Ishikawa (cell line): ENCODE results near the gene JARID2.

Source experiments
- CREB1 ChIP-seq: IDR thresholded peaks from 2 replicates; pipeline ENCODE4 v1.6.1; 2012; ENCODE audit warnings: low read depth
- EGR1 ChIP-seq: IDR thresholded peaks from 2 replicates; pipeline ENCODE4 v1.6.1; 2012
- EP300 ChIP-seq: IDR thresholded peaks from 2 replicates; pipeline ENCODE4 v1.6.1; 2012; ENCODE audit warnings: borderline replicate concordance
- FOXM1 ChIP-seq: IDR thresholded peaks from 2 replicates; pipeline ENCODE4 v1.6.1; 2012; ENCODE audit warnings: low read depth, borderline replicate concordance
- MAX ChIP-seq: IDR thresholded peaks from 2 replicates; pipeline ENCODE4 v1.6.1; 2012
- RAD21 ChIP-seq: IDR thresholded peaks from 2 replicates; pipeline ENCODE4 v1.6.1; 2012; ENCODE audit warnings: low read depth
- TAF1 ChIP-seq: IDR thresholded peaks from 2 replicates; pipeline ENCODE4 v1.6.1; 2012; ENCODE audit warnings: low read depth, mild to moderate bottlenecking
- TCF12 ChIP-seq: IDR thresholded peaks from 2 replicates; pipeline ENCODE4 v1.6.1; 2012; ENCODE audit warnings: low read depth
- TEAD4 ChIP-seq: IDR thresholded peaks from 2 replicates; pipeline ENCODE4 v1.6.1; 2012
- YY1 ChIP-seq: IDR thresholded peaks from 2 replicates; pipeline ENCODE4 v1.6.1; 2012; ENCODE audit warnings: low read depth
- ZBTB7A ChIP-seq: IDR thresholded peaks from 2 replicates; pipeline ENCODE4 v1.6.1; 2012; ENCODE audit warnings: low read depth

DNA sequence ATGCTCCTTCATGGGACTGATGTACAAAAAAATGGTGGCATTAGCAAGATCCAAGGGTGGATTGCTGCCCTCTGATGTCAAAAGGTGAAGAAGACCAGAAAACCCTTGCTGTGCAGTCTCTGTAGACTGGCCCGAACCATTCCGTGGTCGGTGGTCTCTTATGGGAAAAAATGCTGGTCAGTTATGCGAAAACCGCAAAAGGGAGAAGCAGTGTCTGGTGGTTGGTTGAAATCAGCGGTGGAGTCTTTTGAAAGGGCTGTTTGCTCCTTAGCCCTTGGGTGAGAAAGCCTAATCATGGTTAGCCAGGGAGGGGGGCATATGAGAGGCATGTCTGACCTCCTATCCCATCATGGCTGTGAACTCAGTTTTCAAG is 308.8 kb downstream of the JARID2 start:
- TF ChIP-seq RAD21 (no peak), MAX (no peak), TAF1 (no peak), EP300 (no peak), YY1 (no peak), EGR1 (no peak), CREB1 (no peak), FOXM1 (no peak), TEAD4 (no peak), TCF12 (no peak), ZBTB7A (no peak)
